GM18870 (cell line): ENCODE measurements around the gene ABR.

Experiments used
- ATAC-seq: cut with Tn5 transposase; IDR thresholded peaks from one replicate; pipeline ENCODE4 v1.9.1; 2021; ENCODE audit warnings: moderate library complexity; ENCODE audit not compliant: unreplicated experiment

Gene ABR

GRCh38 chr17:1011760-1012735 lies 167.7 kb downstream of the ABR start:
- no peak for ATAC-seq

GRCh38 chr17:1011138-1011537 lies 168.6 kb downstream of the ABR start:
- no peak for ATAC-seq

- no peak for ATAC-seq
These were observed 169.2 kb downstream of the ABR start for GRCh38 chr17:1010586-1010985.

GRCh38 chr17:1010086-1010450 lies 169.7 kb downstream of the ABR start:
- ATAC-seq = no peak

GRCh38 chr17:1009229-1010085 lies 170.3 kb downstream of the ABR start:
- no peak for ATAC-seq

- no peak for ATAC-seq
These were observed 171.6 kb downstream of the ABR start for GRCh38 chr17:1008008-1008761.

GRCh38 chr17:1007310-1008007 lies 172.3 kb downstream of the ABR start:
- no peak for ATAC-seq

- no peak for ATAC-seq
These were observed 173.7 kb downstream of the ABR start for GRCh38 chr17:1006054-1006453.

GRCh38 chr17:1005361-1005946 lies 174.3 kb downstream of the ABR start:
- ATAC-seq = no peak

- ATAC-seq = no peak
These were observed 174.9 kb downstream of the ABR start for GRCh38 chr17:1004769-1005295.

GRCh38 chr17:1003972-1004768 lies 175.6 kb downstream of the ABR start:
- no peak for ATAC-seq

- ATAC-seq = no peak
These were observed 176.2 kb downstream of the ABR start for GRCh38 chr17:1003633-1003971.

- ATAC-seq = no peak
These were observed 176.8 kb downstream of the ABR start for GRCh38 chr17:1002771-1003555.

- ATAC-seq = no peak
These were observed 177.4 kb downstream of the ABR start for GRCh38 chr17:1002412-1002753.

GRCh38 chr17:1001640-1002411 lies 178.0 kb downstream of the ABR start:
- no peak for ATAC-seq

GRCh38 chr17:1000597-1001461 lies 179.0 kb downstream of the ABR start:
- ATAC-seq = no peak

GRCh38 chr17:998111-998510 lies 181.7 kb downstream of the ABR start:
- ATAC-seq = no peak
